Measurements from ENCODE around the gene SPARC. TPM values are rescaled to one million over a fixed set of nuclear protein-coding genes. Genes with fewer than 3 reads are reported as not detected.
A peak's percentile ranks its signal among the peaks of the same experiment; 100 is the strongest.
"Not testable (repeated sequence)": the region's sequence is repeated elsewhere in the genome, so short reads cannot be mapped to it uniquely, and the experiment has no call there.

Gene SPARC
- total RNA-seq, 1 experiment from 2014 or later: not detected

DNA sequence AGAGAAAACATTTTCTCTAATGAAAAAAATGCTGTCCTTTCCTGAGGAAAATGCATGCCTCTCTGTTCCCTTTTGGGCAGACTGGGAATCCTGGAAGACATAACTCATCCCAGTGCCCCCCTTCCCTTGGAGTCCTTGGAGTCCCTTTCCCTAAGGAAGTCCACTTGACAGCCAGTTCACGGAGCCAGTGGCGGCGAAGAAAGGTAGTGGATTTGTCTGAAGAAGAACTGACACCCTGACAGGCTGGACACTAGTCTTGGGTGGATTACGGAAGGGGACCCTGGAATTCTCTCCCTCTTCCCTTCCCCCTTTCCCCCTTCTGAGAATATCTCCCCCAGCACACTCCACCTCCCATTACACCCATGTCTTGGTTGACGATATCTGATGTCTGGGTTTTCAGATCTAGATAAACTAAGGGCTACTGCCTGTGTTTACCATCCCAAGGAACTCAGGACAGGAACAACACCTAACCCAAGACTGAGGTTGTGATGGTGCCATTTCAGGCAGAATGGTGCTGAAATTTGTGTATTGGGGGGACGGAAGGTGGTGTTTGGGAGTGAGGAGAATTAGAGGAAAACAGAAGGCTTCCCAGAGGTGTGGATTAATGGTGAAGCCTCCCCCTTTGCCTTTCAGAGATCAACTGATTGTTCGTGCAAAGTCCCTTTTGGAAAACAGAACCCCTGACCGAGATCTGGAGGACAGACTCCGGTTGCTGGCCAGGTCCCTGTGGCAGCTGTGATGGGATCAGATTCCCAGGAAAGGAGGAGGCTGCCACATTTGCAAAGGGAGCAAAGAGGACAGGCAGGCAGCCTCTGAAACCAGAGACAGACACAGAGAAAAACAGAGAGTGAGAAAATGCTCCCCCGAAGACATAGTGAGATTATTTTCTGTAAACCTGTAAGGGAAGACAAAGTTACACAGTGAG lies 704 bp downstream of the SPARC start:
- H3K27ac ChIP-seq (ENCODE audit: low read length): no peak overlapping the region
- H3K79me2 ChIP-seq (ENCODE audit: low read length): no peaks in the 10 kb centered on the region
- no peak for DNase-seq
- no peaks in the 10 kb centered on the region for H3K36me3 ChIP-seq (ENCODE audit: insufficient read depth, low read length)
- peaks cover 2% of the 10 kb centered on the region; the same call in 1 of the 2 replicates for H3K4me1 ChIP-seq (ENCODE audit: low read length)
- no peak overlapping the region for H3K4me3 ChIP-seq (ENCODE audit: low read length)
- no peak overlapping the region for H2AFZ ChIP-seq (ENCODE audit: low read length)
- H3K9me2 ChIP-seq (replicated peaks; ENCODE audit: insufficient read depth, low read length): no peaks in the 10 kb centered on the region
- no peak overlapping the region for H3K4me2 ChIP-seq (ENCODE audit: low read depth, low read length, poor library complexity, severe bottlenecking)
- H3K9me3 ChIP-seq (ENCODE audit: low read length): no peaks in the 10 kb centered on the region
- H4K20me1 ChIP-seq (ENCODE audit: insufficient read depth, low read depth, low read length): no peaks in the 10 kb centered on the region
- no peak overlapping the region for H3K9ac ChIP-seq (ENCODE audit: low read length)
- H3K27me3 ChIP-seq (ENCODE audit: low read length): no peaks in the 10 kb centered on the region

DNA sequence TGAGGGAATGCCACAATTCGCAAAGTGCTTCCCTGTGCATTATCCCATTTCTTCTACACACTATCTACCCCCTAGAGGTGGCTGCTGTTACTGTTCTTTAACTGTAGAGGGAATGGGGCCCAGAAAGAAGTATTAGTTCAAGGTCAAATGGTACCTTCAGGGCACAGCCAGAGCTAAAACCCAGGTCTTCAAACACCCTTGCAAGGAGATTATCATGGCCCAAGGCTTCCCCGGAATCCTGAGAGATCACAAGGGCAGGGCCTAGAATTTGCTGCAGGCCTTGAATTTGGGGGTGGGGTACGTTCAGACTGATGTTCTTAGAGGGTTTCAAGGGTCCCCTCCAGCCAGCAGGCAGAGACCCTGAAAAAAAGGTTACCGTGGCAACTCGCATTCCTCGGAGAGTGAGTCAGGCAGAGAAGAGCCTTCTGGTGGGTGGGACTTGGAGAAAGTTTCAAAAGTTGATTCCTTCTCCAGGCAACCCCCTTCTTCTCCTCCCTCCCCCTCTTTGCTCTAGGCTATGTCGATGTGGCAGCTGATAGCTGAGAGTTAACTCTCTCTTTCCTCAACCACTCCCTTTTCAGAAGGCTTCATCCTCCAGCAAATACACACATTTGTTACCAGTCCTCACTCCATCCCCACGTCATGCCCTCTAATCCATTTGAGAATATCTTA lies 1.9 kb downstream of the SPARC start:
- DNase-seq: peak; percentile 57
- no peaks in the 10 kb centered on the region for H3K79me2 ChIP-seq (ENCODE audit: low read length)
- H3K4me2 ChIP-seq (ENCODE audit: low read depth, low read length, poor library complexity, severe bottlenecking): no peak overlapping the region
- no peaks in the 10 kb centered on the region for H3K9me2 ChIP-seq (replicated peaks; ENCODE audit: insufficient read depth, low read length)
- H3K27me3 ChIP-seq (ENCODE audit: low read length): no peaks in the 10 kb centered on the region
- H3K36me3 ChIP-seq (ENCODE audit: insufficient read depth, low read length): no peaks in the 10 kb centered on the region
- no peak overlapping the region for H3K4me3 ChIP-seq (ENCODE audit: low read length)
- H3K4me1 ChIP-seq (ENCODE audit: low read length): peaks cover 2% of the 10 kb centered on the region; the same call in 1 of the 2 replicates
- no peaks in the 10 kb centered on the region for H3K9me3 ChIP-seq (ENCODE audit: low read length)
- no peak overlapping the region for H3K9ac ChIP-seq (ENCODE audit: low read length)
- H4K20me1 ChIP-seq (ENCODE audit: insufficient read depth, low read depth, low read length): no peaks in the 10 kb centered on the region
- H2AFZ ChIP-seq (ENCODE audit: low read length): no peak overlapping the region
- no peak overlapping the region for H3K27ac ChIP-seq (ENCODE audit: low read length)

DNA sequence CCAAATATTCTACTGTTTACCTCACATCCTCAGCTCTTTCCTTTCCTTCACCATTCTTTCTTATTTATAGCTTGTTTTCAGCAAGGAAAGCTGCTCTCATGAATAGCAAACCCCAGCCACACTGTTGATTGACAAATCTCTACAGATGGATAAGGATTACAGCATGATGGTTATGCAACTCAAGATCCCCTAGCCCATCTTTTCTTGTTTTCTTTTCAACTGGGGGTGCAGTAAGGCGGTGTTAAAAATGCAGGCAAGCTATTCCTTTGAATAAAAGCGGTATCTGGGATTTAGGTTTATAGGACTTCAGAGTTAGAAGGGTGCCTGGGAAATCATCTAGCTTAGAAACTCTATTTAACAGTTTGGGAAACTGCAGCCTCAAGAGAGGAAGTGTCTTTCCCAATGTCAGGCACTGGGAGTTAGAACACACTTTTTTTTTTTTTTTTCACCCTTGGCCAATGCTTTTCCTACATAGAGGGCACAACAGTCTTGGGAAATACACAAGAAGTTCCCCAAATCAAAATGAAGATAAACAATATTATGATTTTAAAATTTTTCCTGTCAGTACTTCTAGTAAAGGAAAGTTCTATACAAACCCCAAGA lies 2.6 kb downstream of the SPARC start:
- H2AFZ ChIP-seq (ENCODE audit: low read length): no peak overlapping the region
- no peak overlapping the region for H3K4me2 ChIP-seq (ENCODE audit: low read depth, low read length, poor library complexity, severe bottlenecking)

DNA sequence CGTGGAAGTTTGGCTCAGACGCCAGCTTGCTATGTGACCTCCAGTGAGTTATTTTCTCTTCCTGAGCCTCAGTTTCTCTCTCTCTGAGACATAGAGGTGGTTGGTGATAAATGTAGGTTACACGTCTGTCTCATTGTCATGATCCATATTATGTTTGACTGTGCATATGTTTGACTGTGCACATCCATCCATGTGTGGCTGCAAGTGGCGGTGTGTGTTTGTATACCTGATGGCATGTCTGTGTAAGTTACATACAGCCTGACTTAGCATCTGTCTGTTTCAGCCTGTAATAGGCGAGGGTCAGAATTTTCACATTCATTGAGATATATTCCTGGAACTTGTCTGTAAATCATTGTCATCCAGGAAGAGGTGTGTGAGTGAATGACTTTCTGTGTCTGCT lies 3.3 kb downstream of the SPARC start:
- no peak for DNase-seq
- Histone ChIP-seq H3K79me2 (ENCODE audit: low read length) (no peaks in the 10 kb centered on the region), H3K9ac (ENCODE audit: low read length) (no peak overlapping the region), H3K4me2 (ENCODE audit: low read depth, low read length, poor library complexity, severe bottlenecking) (no peak overlapping the region), H3K4me3 (ENCODE audit: low read length) (no peak overlapping the region), H2AFZ (ENCODE audit: low read length) (no peak overlapping the region), H3K4me1 (ENCODE audit: low read length) (peaks cover 2% of the 10 kb centered on the region; the same call in 1 of the 2 replicates), H3K27ac (ENCODE audit: low read length) (no peak overlapping the region), H3K9me3 (ENCODE audit: low read length) (no peaks in the 10 kb centered on the region), H3K27me3 (ENCODE audit: low read length) (no peaks in the 10 kb centered on the region), H3K9me2 (replicated peaks; ENCODE audit: insufficient read depth, low read length) (no peaks in the 10 kb centered on the region), H4K20me1 (ENCODE audit: insufficient read depth, low read depth, low read length) (no peaks in the 10 kb centered on the region), H3K36me3 (ENCODE audit: insufficient read depth, low read length) (no peaks in the 10 kb centered on the region)

More for the DNA sequence above, 2.6 kb downstream of the SPARC start:
- H3K4me1 ChIP-seq (ENCODE audit: low read length): peaks cover 2% of the 10 kb centered on the region; the same call in 1 of the 2 replicates
- H3K79me2 ChIP-seq (ENCODE audit: low read length): no peaks in the 10 kb centered on the region
- no peaks in the 10 kb centered on the region for H4K20me1 ChIP-seq (ENCODE audit: insufficient read depth, low read depth, low read length)
- no peaks in the 10 kb centered on the region for H3K36me3 ChIP-seq (ENCODE audit: insufficient read depth, low read length)
- H3K27ac ChIP-seq (ENCODE audit: low read length): no peak overlapping the region
- no peaks in the 10 kb centered on the region for H3K9me3 ChIP-seq (ENCODE audit: low read length)
- no peak for DNase-seq
- no peaks in the 10 kb centered on the region for H3K27me3 ChIP-seq (ENCODE audit: low read length)
- H3K4me3 ChIP-seq (ENCODE audit: low read length): no peak overlapping the region
- no peak overlapping the region for H3K9ac ChIP-seq (ENCODE audit: low read length)
- no peaks in the 10 kb centered on the region for H3K9me2 ChIP-seq (replicated peaks; ENCODE audit: insufficient read depth, low read length)

DNA sequence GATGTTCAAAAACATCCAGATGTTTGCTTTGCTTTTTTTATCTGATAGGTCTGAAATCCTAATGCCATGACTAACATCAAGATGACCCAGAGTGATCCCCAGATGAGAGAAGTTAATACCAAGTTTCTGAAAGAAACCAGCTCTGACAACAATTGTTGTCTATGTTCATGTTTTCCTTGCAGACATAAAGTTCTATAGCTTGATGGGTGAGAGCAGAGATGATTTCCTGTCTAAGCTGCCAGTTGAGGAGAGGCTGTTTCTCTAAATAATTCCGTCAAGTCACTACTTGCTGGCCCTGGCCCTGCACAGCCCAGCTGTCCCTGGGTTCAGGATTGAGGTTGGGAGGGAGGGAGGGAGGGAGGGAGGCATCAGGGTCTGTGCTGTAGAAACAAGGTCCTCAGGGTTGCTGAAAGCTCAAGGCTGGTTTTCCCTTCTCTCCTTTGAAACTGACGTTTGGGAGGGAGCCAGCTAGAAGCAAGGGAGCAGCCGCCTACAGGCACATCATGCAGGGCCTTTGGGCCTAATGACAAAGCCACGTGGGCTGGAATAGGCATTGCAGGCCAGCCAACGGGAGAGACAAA lies 3.9 kb downstream of the SPARC start:
- no peak for DNase-seq
- H3K79me2 ChIP-seq (ENCODE audit: low read length): no peaks in the 10 kb centered on the region
- no peak overlapping the region for H2AFZ ChIP-seq (ENCODE audit: low read length)
- H3K9me3 ChIP-seq (ENCODE audit: low read length): no peaks in the 10 kb centered on the region
- no peaks in the 10 kb centered on the region for H3K27me3 ChIP-seq (ENCODE audit: low read length)
- no peaks in the 10 kb centered on the region for H3K9me2 ChIP-seq (replicated peaks; ENCODE audit: insufficient read depth, low read length)
- H3K4me3 ChIP-seq (ENCODE audit: low read length): no peak overlapping the region
- H3K9ac ChIP-seq (ENCODE audit: low read length): no peak overlapping the region
- no peak overlapping the region for H3K4me2 ChIP-seq (ENCODE audit: low read depth, low read length, poor library complexity, severe bottlenecking)
- H4K20me1 ChIP-seq (ENCODE audit: insufficient read depth, low read depth, low read length): no peaks in the 10 kb centered on the region
- H3K4me1 ChIP-seq (ENCODE audit: low read length): peaks cover 2% of the 10 kb centered on the region; the same call in 1 of the 2 replicates
- no peaks in the 10 kb centered on the region for H3K36me3 ChIP-seq (ENCODE audit: insufficient read depth, low read length)
- H3K27ac ChIP-seq (ENCODE audit: low read length): no peak overlapping the region

DNA sequence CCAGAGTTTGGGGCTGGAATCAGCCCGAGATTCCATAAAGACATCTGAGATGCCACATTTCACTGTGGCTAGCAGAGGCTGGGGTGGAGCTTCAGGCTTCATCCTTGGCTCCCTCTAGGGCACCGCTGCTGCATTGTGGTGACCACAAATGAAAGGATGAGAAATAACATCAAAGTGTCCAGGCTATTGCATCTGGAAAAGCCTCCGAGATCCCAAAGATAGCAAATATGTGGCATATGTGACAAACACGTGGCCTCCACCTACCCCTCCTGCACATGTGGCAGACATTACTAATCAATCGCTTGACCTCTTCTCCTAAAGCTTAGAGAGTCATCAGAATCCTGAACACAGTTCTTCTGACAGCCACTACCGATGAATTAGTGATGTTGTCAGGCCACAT lies 4.5 kb downstream of the SPARC start:
- Histone ChIP-seq H4K20me1 (ENCODE audit: insufficient read depth, low read depth, low read length) (no peaks in the 10 kb centered on the region), H3K9ac (ENCODE audit: low read length) (no peak overlapping the region), H3K27me3 (ENCODE audit: low read length) (no peaks in the 10 kb centered on the region), H3K4me1 (ENCODE audit: low read length) (peaks cover 2% of the 10 kb centered on the region; the same call in 1 of the 2 replicates), H3K9me2 (replicated peaks; ENCODE audit: insufficient read depth, low read length) (no peaks in the 10 kb centered on the region), H3K4me3 (ENCODE audit: low read length) (no peak overlapping the region), H3K4me2 (ENCODE audit: low read depth, low read length, poor library complexity, severe bottlenecking) (no peak overlapping the region), H3K36me3 (ENCODE audit: insufficient read depth, low read length) (no peaks in the 10 kb centered on the region), H3K27ac (ENCODE audit: low read length) (no peak overlapping the region), H3K9me3 (ENCODE audit: low read length) (no peaks in the 10 kb centered on the region), H2AFZ (ENCODE audit: low read length) (no peak overlapping the region), H3K79me2 (ENCODE audit: low read length) (no peaks in the 10 kb centered on the region)
- DNase-seq: no peak

DNA sequence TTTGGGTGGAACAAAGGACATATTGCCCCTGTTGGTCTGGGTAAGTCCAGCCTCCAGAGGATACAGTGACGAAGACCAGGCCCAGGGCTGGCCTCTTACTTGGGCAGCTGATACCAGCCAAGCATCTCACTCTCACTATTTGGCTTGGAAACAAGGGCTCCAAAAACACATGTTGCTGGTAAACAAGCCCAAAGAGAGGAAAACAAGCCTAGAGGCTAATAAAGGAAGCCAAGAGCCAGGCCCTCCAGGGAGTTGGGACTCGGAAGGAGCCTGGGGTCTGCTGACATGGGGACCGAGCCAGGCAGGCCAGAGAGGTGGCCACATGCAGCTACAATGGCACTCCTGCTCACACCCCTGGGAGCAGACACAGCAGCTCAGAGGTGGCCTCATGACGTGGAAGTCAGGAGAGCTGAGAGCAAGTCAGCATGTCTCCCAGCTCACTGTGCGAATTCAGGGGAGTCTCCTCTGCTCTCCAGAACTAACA lies 5.7 kb downstream of the SPARC start:
- H4K20me1 ChIP-seq (ENCODE audit: insufficient read depth, low read depth, low read length): no peaks in the 10 kb centered on the region
- H3K4me2 ChIP-seq (ENCODE audit: low read depth, low read length, poor library complexity, severe bottlenecking): no peak overlapping the region
- H3K27ac ChIP-seq (ENCODE audit: low read length): no peak overlapping the region
- DNase-seq: no peak
- H3K9ac ChIP-seq (ENCODE audit: low read length): no peak overlapping the region
- no peaks in the 10 kb centered on the region for H3K9me2 ChIP-seq (replicated peaks; ENCODE audit: insufficient read depth, low read length)
- no peak overlapping the region for H2AFZ ChIP-seq (ENCODE audit: low read length)
- no peaks in the 10 kb centered on the region for H3K9me3 ChIP-seq (ENCODE audit: low read length)
- H3K79me2 ChIP-seq (ENCODE audit: low read length): no peaks in the 10 kb centered on the region
- no peak overlapping the region for H3K4me3 ChIP-seq (ENCODE audit: low read length)
- no peaks in the 10 kb centered on the region for H3K4me1 ChIP-seq (ENCODE audit: low read length)
- no peaks in the 10 kb centered on the region for H3K27me3 ChIP-seq (ENCODE audit: low read length)
- no peaks in the 10 kb centered on the region for H3K36me3 ChIP-seq (ENCODE audit: insufficient read depth, low read length)

DNA sequence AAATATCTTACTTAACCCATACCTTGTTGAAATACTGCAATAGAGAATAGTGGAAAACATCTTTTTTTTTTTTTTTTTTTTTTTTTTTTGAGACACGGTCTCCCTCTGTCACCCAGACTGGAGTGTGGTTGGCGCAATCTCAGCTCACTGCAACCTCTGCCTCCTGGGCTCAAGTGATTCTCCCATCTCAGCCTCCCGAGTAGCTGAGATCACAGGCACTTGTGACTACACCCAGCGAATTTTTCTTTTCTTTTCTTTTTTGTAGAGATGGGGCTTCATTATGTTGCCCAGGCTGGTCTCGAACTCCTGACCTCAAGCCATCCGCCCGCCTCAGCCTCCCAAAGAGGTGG lies 6.6 kb downstream of the SPARC start:
- H3K79me2 ChIP-seq (ENCODE audit: low read length); H3K9me2 ChIP-seq (replicated peaks; ENCODE audit: insufficient read depth, low read length); H3K9ac ChIP-seq (ENCODE audit: low read length); H3K4me2 ChIP-seq (ENCODE audit: low read depth, low read length, poor library complexity, severe bottlenecking); H3K27ac ChIP-seq (ENCODE audit: low read length); H3K27me3 ChIP-seq (ENCODE audit: low read length); H3K4me1 ChIP-seq (ENCODE audit: low read length); H3K36me3 ChIP-seq (ENCODE audit: insufficient read depth, low read length); H4K20me1 ChIP-seq (ENCODE audit: insufficient read depth, low read depth, low read length); H2AFZ ChIP-seq (ENCODE audit: low read length); DNase-seq; H3K4me3 ChIP-seq (ENCODE audit: low read length); H3K9me3 ChIP-seq (ENCODE audit: low read length): not testable (repeated sequence)
